B cell (primary cell): ENCODE data around the gene LAIR2.

Experiments
- EZH2 ChIP-seq: IDR thresholded peaks from 2 replicates; pipeline ENCODE4 v1.6.1; 2012; ENCODE audit warnings: borderline replicate concordance, low read depth, mild to moderate bottlenecking, moderate library complexity, low read length; ENCODE audit not compliant: insufficient read depth, poor library complexity, severe bottlenecking
- TF ChIP-seq, protein P1 (sequence below): fragments of 200-600 bp; IDR thresholded peaks from one replicate; pipeline ENCODE4 v1.8.0; 2022; ENCODE audit warnings: antibody characterized with exemption, mild to moderate bottlenecking

DNA sequence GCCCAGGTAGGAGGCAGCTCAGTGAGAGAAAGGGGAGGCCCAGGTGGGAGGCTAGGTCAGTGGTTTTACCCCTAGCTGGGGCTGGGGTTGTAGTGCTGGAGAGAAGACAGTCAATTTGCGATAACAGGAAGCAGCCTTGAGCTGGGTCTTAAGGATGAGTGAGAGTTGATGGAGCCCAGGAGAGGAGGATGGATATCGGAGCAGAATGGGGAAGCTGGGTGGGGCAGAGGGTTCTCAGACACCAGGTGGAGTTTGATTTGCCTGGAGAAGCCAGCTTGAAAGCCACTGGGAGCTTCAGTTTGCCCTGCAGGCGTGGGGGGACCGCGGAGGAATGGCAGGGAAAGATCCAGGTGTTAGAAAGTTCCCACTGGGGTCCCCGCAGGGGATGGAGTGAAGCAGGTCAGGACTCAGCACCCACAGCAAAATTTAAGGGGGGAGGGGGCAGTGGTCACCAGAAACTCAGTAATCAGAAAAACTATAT, 28.7 kb upstream of the LAIR2 start:
- TF ChIP-seq, protein P1, sequence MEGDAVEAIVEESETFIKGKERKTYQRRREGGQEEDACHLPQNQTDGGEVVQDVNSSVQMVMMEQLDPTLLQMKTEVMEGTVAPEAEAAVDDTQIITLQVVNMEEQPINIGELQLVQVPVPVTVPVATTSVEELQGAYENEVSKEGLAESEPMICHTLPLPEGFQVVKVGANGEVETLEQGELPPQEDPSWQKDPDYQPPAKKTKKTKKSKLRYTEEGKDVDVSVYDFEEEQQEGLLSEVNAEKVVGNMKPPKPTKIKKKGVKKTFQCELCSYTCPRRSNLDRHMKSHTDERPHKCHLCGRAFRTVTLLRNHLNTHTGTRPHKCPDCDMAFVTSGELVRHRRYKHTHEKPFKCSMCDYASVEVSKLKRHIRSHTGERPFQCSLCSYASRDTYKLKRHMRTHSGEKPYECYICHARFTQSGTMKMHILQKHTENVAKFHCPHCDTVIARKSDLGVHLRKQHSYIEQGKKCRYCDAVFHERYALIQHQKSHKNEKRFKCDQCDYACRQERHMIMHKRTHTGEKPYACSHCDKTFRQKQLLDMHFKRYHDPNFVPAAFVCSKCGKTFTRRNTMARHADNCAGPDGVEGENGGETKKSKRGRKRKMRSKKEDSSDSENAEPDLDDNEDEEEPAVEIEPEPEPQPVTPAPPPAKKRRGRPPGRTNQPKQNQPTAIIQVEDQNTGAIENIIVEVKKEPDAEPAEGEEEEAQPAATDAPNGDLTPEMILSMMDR, result no peak
- TF ChIP-seq EZH2, result no peak
